Measurements from ENCODE around the gene NTN5. TPM values are rescaled to one million over a fixed set of nuclear protein-coding genes. Genes with fewer than 3 reads are reported as not detected.

The NTN5 gene
- total RNA-seq, 1 donor from 2014 or later, result 0.11 TPM

- Histone ChIP-seq H3K4me2 (ENCODE audit: low read length) (peak within 1 kb of the TSS; percentile 88), H4K20me1 (ENCODE audit: insufficient read depth, low read length) (no peaks in the 10 kb centered on the region), H3K9ac (ENCODE audit: low read length) (peak within 1 kb of the TSS; percentile 80), H3K9me3 (ENCODE audit: insufficient read depth, low read depth, low read length) (no peaks in the 10 kb centered on the region), H2AFZ (ENCODE audit: low read depth, low read length) (peak within 1 kb of the TSS; percentile 88), H3K36me3 (ENCODE audit: insufficient read depth, low read length) (no peaks in the 10 kb centered on the region), H3K4me3 (ENCODE audit: insufficient read depth, low read depth, low read length) (peak within 1 kb of the TSS; percentile 64), H3K27me3 (ENCODE audit: insufficient read depth, low read length) (peaks cover 3% of the 10 kb centered on the region), H3K27ac (ENCODE audit: low read depth, low read length) (peak within 1 kb of the TSS; percentile 42), H3K79me2 (ENCODE audit: insufficient read depth, low read length) (no peaks in the 10 kb centered on the region), H3K4me1 (ENCODE audit: insufficient read depth, low read length) (peaks cover 34% of the 10 kb centered on the region)
- Mint-ChIP-seq H3K27me3 (ENCODE audit: low read depth, unreplicated experiment) (peaks cover 5% of the 10 kb centered on the region), H3K4me1 (ENCODE audit: low read depth, unreplicated experiment) (peaks cover 3% of the 10 kb centered on the region), H3K27ac (ENCODE audit: unreplicated experiment) (peak within 1 kb of the TSS; percentile 99), H3K4me3 (ENCODE audit: unreplicated experiment) (peak within 1 kb of the TSS; percentile 83), H3K36me3 (ENCODE audit: low read depth, unreplicated experiment) (no peaks in the 10 kb centered on the region), H3K9me3 (ENCODE audit: unreplicated experiment) (no peaks in the 10 kb centered on the region)
- FAIRE-seq, result no peak
- no peak for DNase-seq (ENCODE audit: low read depth)
- TF ChIP-seq CTCF (IDR thresholded peaks at IDR 0.05; ENCODE audit: insufficient read depth, low read depth, low read length) (no peak), EZH2 (IDR thresholded peaks at IDR 0.05; ENCODE audit: insufficient read depth, low read length) (no peak)
Observed at GRCh38 chr19:48636859-48637448, 35.9 kb downstream of the NTN5 start, which contains the start of gene DBP. Gene DBP, minus strand, starts transcription at chr19:48637379. Its CDS starts 385 bp downstream, at chr19:48636994.

- Histone ChIP-seq H3K4me1 (ENCODE audit: insufficient read depth, low read length) (peaks cover 34% of the 10 kb centered on the region), H3K27ac (ENCODE audit: low read depth, low read length) (no peak overlapping the region), H3K4me3 (ENCODE audit: insufficient read depth, low read depth, low read length) (peak overlapping the region; percentile 35), H2AFZ (ENCODE audit: low read depth, low read length) (peak overlapping the region; percentile 25), H3K36me3 (ENCODE audit: insufficient read depth, low read length) (no peaks in the 10 kb centered on the region), H3K27me3 (ENCODE audit: insufficient read depth, low read length) (peaks cover 3% of the 10 kb centered on the region), H3K79me2 (ENCODE audit: insufficient read depth, low read length) (no peaks in the 10 kb centered on the region), H4K20me1 (ENCODE audit: insufficient read depth, low read length) (no peaks in the 10 kb centered on the region), H3K9me3 (ENCODE audit: insufficient read depth, low read depth, low read length) (no peaks in the 10 kb centered on the region), H3K9ac (ENCODE audit: low read length) (peak overlapping the region; percentile 38), H3K4me2 (ENCODE audit: low read length) (peak overlapping the region; percentile 88)
- H3K36me3 Mint-ChIP-seq (ENCODE audit: low read depth, unreplicated experiment), result no peaks in the 10 kb centered on the region
- H3K4me1 Mint-ChIP-seq (ENCODE audit: low read depth, unreplicated experiment), result peaks cover 3% of the 10 kb centered on the region
- no peak for FAIRE-seq
- peak overlapping the region; percentile 79 for H3K4me3 Mint-ChIP-seq (ENCODE audit: unreplicated experiment)
- peaks cover 5% of the 10 kb centered on the region for H3K27me3 Mint-ChIP-seq (ENCODE audit: low read depth, unreplicated experiment)
- peak overlapping the region; percentile 27 for H3K27ac Mint-ChIP-seq (ENCODE audit: unreplicated experiment)
- TF ChIP-seq EZH2 (IDR thresholded peaks at IDR 0.05; ENCODE audit: insufficient read depth, low read length) (peak; percentile 61), CTCF (IDR thresholded peaks at IDR 0.05; ENCODE audit: insufficient read depth, low read depth, low read length) (no peak)
- DNase-seq (ENCODE audit: low read depth), result no peak
- no peaks in the 10 kb centered on the region for H3K9me3 Mint-ChIP-seq (ENCODE audit: unreplicated experiment)
Observed at GRCh38 chr19:48635966-48636858, 36.6 kb downstream of the NTN5 start.
